ENCODE data around the gene NUDT9. TPM values are rescaled to one million over a fixed set of nuclear protein-coding genes. Genes with fewer than 3 reads are reported as not detected.
A peak's percentile ranks its signal among the peaks of the same experiment; 100 is the strongest.
"Not testable (repeated sequence)": the region's sequence is repeated elsewhere in the genome, so short reads cannot be mapped to it uniquely, and the experiment has no call there.

Gene NUDT9
- total RNA-seq, 1 donor from 2014 or later = 23.0 TPM

GRCh38 chr4:87410679-87411078 is 11.7 kb upstream of the NUDT9 start:
- H3K4me3 ChIP-seq (ENCODE audit: low read depth, low read length) = no peak overlapping the region
- DNase-seq (ENCODE audit: low read depth) = no peak
- TF ChIP-seq CTCF (conservative IDR thresholded peaks at IDR 0.05; ENCODE audit: low read depth, low read length) = no peak

GRCh38 chr4:87414816-87415215 is 7.6 kb upstream of the NUDT9 start:
- no peak for TF ChIP-seq CTCF (conservative IDR thresholded peaks at IDR 0.05; ENCODE audit: low read depth, low read length)
- no peak overlapping the region for H3K4me3 ChIP-seq (ENCODE audit: low read depth, low read length)
- no peak for DNase-seq (ENCODE audit: low read depth)

- no peak overlapping the region for H3K4me3 ChIP-seq (ENCODE audit: low read depth, low read length)
- no peak for TF ChIP-seq CTCF (conservative IDR thresholded peaks at IDR 0.05; ENCODE audit: low read depth, low read length)
- no peak for DNase-seq (ENCODE audit: low read depth)
These were observed 5.4 kb upstream of the NUDT9 start for GRCh38 chr4:87416965-87417364.

- DNase-seq (ENCODE audit: low read depth); H3K4me3 ChIP-seq (ENCODE audit: low read depth, low read length): not testable (repeated sequence)
These were observed 4.0 kb upstream of the NUDT9 start for GRCh38 chr4:87418410-87418809.

- DNase-seq (ENCODE audit: low read depth) = no peak
- no peak for TF ChIP-seq CTCF (conservative IDR thresholded peaks at IDR 0.05; ENCODE audit: low read depth, low read length)
- H3K4me3 ChIP-seq (ENCODE audit: low read depth, low read length) = no peak overlapping the region
These were observed 2.7 kb upstream of the NUDT9 start for GRCh38 chr4:87419578-87420249.

- H3K4me3 ChIP-seq (ENCODE audit: low read depth, low read length) = no peak overlapping the region
- DNase-seq (ENCODE audit: low read depth) = no peak
- no peak for TF ChIP-seq CTCF (conservative IDR thresholded peaks at IDR 0.05; ENCODE audit: low read depth, low read length)
These were observed 2.0 kb upstream of the NUDT9 start for GRCh38 chr4:87420276-87420830.

- H3K4me3 ChIP-seq (ENCODE audit: low read depth, low read length) = peak overlapping the region; percentile 97
- no peak for TF ChIP-seq CTCF (conservative IDR thresholded peaks at IDR 0.05; ENCODE audit: low read depth, low read length)
- no peak for DNase-seq (ENCODE audit: low read depth)
These were observed 1.1 kb downstream of the NUDT9 start for GRCh38 chr4:87423317-87424098.

GRCh38 chr4:87424099-87424543 is 1.7 kb downstream of the NUDT9 start:
- peak overlapping the region; percentile 97 for H3K4me3 ChIP-seq (ENCODE audit: low read depth, low read length)
- DNase-seq (ENCODE audit: low read depth) = not testable (repeated sequence)

Measured in epithelial cell of proximal tubule (primary cell).